ENCODE data around the gene BCL11B. TPM values are rescaled to one million over a fixed set of nuclear protein-coding genes. Genes with fewer than 3 reads are reported as not detected.

BCL11B gene
- total RNA-seq, 2 experiments from 2014 or later: 31.3 to 32.1 TPM

GRCh38 chr14:99271221-99271941 is 616 bp downstream of the BCL11B start:
- ChIA-PET POLR2A (interaction anchor here (0.6 to 8.3 kb wide), 15 partner anchors 10 to 1347 kb away, joined by 3 to 143 read pairs (median 4); no protein-coding TSS in a partner anchor), CTCF (interaction anchor here (0.6 to 3.1 kb wide), 9 partner anchors 10 to 216 kb away, joined by 3 to 20 read pairs (median 3); no protein-coding TSS in a partner anchor)

- POLR2A ChIA-PET: interaction anchor here (0.6 to 8.3 kb wide), 7 partner anchors 9 to 1294 kb away, joined by 3 to 143 read pairs (median 6); no protein-coding TSS in a partner anchor
- CTCF ChIA-PET: interaction anchor here (0.6 to 3.1 kb wide), 3 partner anchors 9 to 28 kb away, joined by 3 to 20 read pairs (median 3); no protein-coding TSS in a partner anchor
These were observed 1.4 kb downstream of the BCL11B start for GRCh38 chr14:99270458-99271220.

GRCh38 chr14:99268810-99269707 is 2.9 kb downstream of the BCL11B start:
- POLR2A ChIA-PET: interaction anchor here (0.6 to 8.3 kb wide), 16 partner anchors 9 to 1832 kb away, joined by 3 to 143 read pairs (median 9); no protein-coding TSS in a partner anchor

DNA sequence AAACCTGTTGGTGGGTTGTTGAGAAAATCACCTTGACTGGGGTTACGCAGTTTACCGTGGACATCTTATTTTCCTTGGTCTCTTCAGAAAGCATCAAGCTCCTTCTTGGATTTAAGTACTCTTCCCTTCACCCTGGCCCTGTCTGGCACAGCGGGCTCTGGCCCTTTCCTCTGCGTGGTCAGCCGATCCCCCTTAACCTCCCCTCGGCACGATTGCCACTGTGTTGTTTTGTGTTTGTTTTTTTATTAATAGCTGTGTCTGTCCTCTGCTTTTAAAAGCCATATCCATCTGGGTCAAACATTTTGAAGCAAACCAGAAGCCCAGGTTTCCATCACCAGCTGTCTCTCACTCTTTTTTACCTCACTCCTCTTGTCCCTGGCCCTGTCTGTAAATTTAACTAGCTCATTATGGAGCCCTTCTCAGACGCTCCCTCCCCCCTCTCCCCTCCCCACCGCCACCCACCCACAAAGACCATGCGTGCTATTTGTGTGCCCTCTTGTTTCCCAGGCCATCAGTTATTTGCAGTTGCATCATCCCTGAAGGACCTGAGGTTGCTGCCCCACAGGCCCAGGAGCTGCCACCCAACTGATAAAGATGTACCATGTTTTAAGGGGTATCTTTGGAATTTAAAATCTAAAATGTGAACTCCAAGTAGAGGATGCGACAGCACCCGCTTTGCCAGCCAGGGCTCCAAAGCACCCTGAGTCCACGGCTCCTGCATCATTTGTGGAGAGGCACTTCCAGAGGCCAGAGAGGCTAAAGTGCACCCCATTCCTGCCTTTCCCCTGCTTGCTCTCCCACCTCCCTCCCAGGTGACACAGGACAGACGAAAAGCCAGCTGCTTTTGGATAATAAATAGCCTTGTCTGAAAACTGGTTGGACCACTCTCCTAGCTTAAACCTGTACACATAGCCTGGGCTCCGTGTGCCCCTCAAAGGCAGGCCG is 3.9 kb downstream of the BCL11B start:
- CTCF ChIA-PET: interaction anchor here (0.7 to 10.4 kb wide), 9 partner anchors 10 to 213 kb away, joined by 3 to 159 read pairs (median 5); no protein-coding TSS in a partner anchor
- POLR2A ChIA-PET: interaction anchor here (0.6 to 8.3 kb wide), 16 partner anchors 8 to 1291 kb away, joined by 3 to 143 read pairs (median 6); no protein-coding TSS in a partner anchor

More at GRCh38 chr14:99268810-99269707, 2.9 kb downstream of the BCL11B start:
- CTCF ChIA-PET: interaction anchor here (0.7 to 10.4 kb wide), 9 partner anchors 9 to 1010 kb away, joined by 3 to 159 read pairs (median 5); no protein-coding TSS in a partner anchor

- POLR2A ChIA-PET: interaction anchor here (0.6 to 8.3 kb wide), 13 partner anchors 7 to 1290 kb away, joined by 3 to 143 read pairs (median 9); no protein-coding TSS in a partner anchor
- CTCF ChIA-PET: interaction anchor here (0.7 to 10.4 kb wide), 9 partner anchors 9 to 212 kb away, joined by 3 to 159 read pairs (median 6); no protein-coding TSS in a partner anchor
These were observed 4.6 kb downstream of the BCL11B start for GRCh38 chr14:99267381-99267780.

DNA sequence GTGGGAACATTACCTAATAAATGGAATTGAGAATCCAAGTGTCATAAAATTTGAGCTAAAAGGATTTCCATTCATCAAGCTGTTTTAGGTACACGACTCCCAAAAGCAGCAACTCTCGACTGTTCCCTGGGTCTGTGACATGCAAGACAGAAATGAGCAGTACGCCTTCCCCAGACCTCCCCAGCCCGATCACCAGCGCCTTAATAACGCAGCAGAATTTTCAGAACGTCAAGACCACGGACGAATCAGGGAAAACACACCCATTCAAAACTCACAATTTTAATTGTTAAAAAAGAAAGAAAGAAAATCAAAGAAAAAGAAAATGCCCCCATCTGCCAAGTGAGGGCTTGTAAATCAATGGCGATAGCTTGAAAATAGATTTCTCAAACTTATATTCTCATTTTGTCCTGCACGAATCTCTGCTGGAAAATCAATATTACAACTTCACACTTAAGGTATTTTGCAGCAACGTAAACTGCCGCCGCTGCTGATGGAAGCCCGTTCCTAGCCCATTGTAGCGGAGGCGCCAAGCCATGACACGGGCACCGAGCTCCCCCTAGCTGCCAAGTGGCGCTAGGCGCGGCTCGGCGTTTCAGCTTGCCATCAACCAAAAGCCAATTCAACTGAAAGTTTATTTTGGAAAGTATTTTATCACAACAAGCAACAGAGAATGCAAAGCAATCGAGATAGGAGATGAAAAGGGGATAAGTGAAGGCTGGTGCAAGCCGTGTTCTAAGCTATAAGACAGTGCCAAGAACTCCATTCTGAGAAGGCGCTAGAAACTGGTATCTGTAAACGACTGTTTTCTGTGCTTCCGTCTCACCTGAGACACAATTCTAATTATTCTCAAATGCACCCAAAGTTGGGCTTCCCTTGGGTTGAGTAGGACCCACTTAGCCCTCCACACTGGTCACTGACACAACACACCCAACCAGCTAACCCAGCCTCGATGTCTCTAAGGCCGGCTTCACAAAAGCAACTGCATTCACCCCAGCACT is 5.5 kb downstream of the BCL11B start:
- CTCF ChIA-PET: interaction anchor here (1.2 to 10.4 kb wide), 9 partner anchors 14 to 1098 kb away, joined by 3 to 159 read pairs (median 6); no protein-coding TSS in a partner anchor
- POLR2A ChIA-PET: interaction anchor here (0.7 to 8.3 kb wide), 9 partner anchors 14 to 216 kb away, joined by 3 to 143 read pairs (median 7); no protein-coding TSS in a partner anchor

GRCh38 chr14:99265571-99265970 is 6.4 kb downstream of the BCL11B start:
- CTCF ChIA-PET: interaction anchor here (0.5 to 10.4 kb wide), 7 partner anchors 13 to 1858 kb away, joined by 3 to 159 read pairs (median 5); no protein-coding TSS in a partner anchor

DNA sequence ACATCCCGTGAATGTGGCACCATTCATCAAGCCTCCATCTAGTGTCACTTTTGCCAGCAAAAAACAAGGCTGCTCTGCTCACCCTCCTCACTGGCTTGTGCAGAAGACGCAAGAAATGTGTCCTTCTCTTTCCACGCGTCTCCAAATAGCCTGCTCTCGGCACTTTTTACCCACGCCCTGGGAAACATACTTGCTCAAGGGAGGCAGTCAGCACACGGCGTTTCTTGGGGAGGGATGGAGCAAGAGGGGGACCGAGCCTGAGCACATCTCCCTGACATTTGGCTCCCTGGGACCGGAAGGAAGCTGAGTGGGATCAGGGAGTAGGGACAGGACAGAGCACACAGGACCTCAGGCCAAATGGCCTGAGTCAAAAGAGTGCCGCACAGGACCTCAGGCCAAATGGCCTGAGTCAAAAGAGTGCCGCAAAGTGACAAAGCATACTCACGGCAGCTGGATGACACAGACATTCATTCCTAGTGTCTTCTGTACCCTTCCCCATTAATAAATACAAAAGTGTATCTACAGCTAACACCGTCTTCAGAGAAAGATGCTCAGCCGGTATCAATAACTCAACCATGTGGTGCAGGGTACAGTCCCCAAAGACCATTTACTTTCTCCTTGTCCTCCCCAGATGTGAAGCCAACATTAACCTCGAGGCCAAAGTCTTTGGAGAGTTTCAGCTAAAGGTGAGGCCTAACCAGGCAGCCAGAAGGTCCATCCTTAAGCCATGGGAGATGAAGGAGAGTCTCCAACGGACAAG is 7.1 kb downstream of the BCL11B start:
- ChIA-PET POLR2A (interaction anchor here (0.5 to 8.3 kb wide), 8 partner anchors 26 to 1822 kb away, joined by 3 to 143 read pairs (median 6); no protein-coding TSS in a partner anchor), CTCF (interaction anchor here (1.0 to 10.4 kb wide), 6 partner anchors 10 to 1096 kb away, joined by 3 to 159 read pairs (median 5); no protein-coding TSS in a partner anchor)

More at GRCh38 chr14:99265571-99265970, 6.4 kb downstream of the BCL11B start:
- POLR2A ChIA-PET: interaction anchor here (0.5 to 8.3 kb wide), 7 partner anchors 27 to 1822 kb away, joined by 3 to 143 read pairs (median 7); no protein-coding TSS in a partner anchor

DNA sequence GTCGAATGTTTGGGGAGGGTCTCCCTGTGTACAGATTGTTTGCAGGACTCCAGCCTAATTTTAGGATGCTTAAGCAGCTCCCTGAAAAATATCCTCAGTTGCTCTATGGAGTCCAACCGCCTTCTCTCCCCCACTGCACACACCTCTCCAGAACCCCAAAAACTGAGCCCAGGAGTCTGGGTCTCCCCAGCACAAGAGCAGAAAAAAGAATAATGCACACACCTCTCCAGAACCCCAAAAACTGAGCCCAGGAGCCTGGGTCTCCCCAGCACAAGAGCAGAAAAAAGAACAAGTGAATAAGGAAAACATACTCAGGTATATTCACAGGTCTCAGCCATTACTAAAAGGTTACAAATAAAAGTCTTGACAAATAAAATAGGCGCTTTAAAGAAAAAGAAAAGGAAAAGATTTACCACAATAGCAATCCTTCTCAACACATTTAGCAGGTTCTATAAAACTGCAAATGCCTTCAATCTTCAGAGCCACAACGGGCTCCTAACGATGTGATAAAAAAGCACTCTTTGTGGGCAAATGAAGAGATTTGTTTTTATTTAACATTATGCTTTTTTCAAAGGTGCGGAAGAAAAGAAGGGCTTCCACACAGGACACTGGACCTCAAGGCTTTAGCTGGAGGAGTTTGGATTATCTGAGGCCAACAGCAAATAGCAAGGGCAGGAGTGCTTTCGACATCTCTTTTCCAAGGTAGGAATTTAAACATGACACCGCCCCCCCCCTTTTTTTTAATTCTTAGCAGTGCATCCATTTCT is 8.2 kb downstream of the BCL11B start:
- CTCF ChIA-PET: interaction anchor here (1.0 to 10.4 kb wide), 4 partner anchors 9 to 76 kb away, joined by 3 to 159 read pairs (median 10); no protein-coding TSS in a partner anchor

DNA sequence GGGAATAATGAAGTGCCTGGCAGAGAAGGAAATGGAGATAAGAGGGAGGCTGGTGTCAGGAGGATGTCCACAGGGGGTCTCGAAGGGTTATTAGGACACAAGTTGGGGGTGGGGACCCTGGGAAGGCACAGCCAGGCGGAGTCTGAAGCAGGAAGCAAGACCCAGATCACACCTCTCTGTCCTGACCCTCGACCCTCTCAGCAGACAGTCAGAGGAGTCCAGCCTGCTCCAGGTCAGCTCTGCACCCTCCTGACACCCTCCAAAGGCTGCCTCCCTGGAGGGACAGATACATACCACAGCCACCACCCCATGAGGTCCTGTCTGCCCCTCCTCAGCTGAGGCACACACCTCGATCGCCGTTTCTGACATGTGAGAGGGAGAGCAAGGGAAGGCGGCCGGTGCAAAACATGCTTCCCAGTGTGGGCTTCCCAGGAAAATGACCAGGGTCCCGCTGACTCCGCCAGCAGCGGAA is 9.0 kb downstream of the BCL11B start:
- POLR2A ChIA-PET: interaction anchor here (0.8 to 4.7 kb wide), 7 partner anchors 9 to 31 kb away, joined by 3 to 46 read pairs (median 7); partner anchors contain the start of gene BCL11B
- CTCF ChIA-PET: interaction anchor here (0.7 to 10.4 kb wide), 5 partner anchors 9 to 75 kb away, joined by 3 to 159 read pairs (median 18); partner anchors contain the start of gene BCL11B

More for the DNA sequence above, 8.2 kb downstream of the BCL11B start:
- POLR2A ChIA-PET: interaction anchor here (4.7 kb wide), 1 partner anchor 8 kb away, joined by 46 read pairs; the partner anchor contains the start of gene BCL11B

GRCh38 chr14:99261912-99262787 is 9.8 kb downstream of the BCL11B start:
- POLR2A ChIA-PET: interaction anchor here (0.6 to 4.7 kb wide), 11 partner anchors 9 to 58 kb away, joined by 3 to 46 read pairs (median 6); partner anchors contain the start of gene BCL11B
- CTCF ChIA-PET: interaction anchor here (0.6 to 10.4 kb wide), 8 partner anchors 10 to 1122 kb away, joined by 3 to 159 read pairs (median 12); partner anchors contain the start of gene BCL11B

Measured in activated CD8-positive, alpha-beta memory T cell treated with anti-CD3 and anti-CD28 coated beads for 36 hours (primary cell).